SK-N-SH treated with all-trans-retinoic acid at 6 μM for 48 hours (cell line): Measurements from ENCODE around the gene LPXN.

Experiments used
- ARNTL ChIP-seq: fragments of 450-650 bp; formaldehyde crosslinking; IDR thresholded peaks from 2 replicates; pipeline ENCODE4 v1.5.0; 2020; ENCODE audit warnings: low read depth, mild to moderate bottlenecking, moderate library complexity, borderline replicate concordance
- CSDC2 ChIP-seq: fragments of 250-450 bp; sonication (Bioruptor Pico); IDR thresholded peaks from 2 replicates; pipeline ENCODE4 v1.5.0; 2020; ENCODE audit warnings: mild to moderate bottlenecking, moderate library complexity
- GLIS3 ChIP-seq: fragments of 250-450 bp; sonication (Bioruptor Pico); IDR thresholded peaks from 2 replicates; pipeline ENCODE4 v1.5.0; 2020; ENCODE audit warnings: mild to moderate bottlenecking, moderate library complexity
- OSR1 ChIP-seq: fragments of 250-450 bp; sonication (Bioruptor Pico); IDR thresholded peaks from 2 replicates; pipeline ENCODE4 v1.8.0; 2022; ENCODE audit warnings: moderate library complexity, mild to moderate bottlenecking, inconsistent platforms
- SNAI2 ChIP-seq: fragments of 250-450 bp; sonication (Bioruptor Pico); IDR thresholded peaks from 2 replicates; pipeline ENCODE4 v1.5.0; 2020; ENCODE audit warnings: mild to moderate bottlenecking, moderate library complexity
- TCF4 ChIP-seq: fragments of 250-450 bp; sonication (Bioruptor Pico); IDR thresholded peaks from 2 replicates; pipeline ENCODE4 v1.8.0; 2021; ENCODE audit warnings: mild to moderate bottlenecking, moderate library complexity, borderline replicate concordance
- TOX ChIP-seq: fragments of 250-450 bp; sonication (Bioruptor Pico); IDR thresholded peaks from 2 replicates; pipeline ENCODE4 v1.8.0; 2021; ENCODE audit warnings: mild to moderate bottlenecking, moderate library complexity, borderline replicate concordance
- ZFP3 ChIP-seq: fragments of 250-450 bp; sonication (Bioruptor Pico); IDR thresholded peaks from 2 replicates; pipeline ENCODE4 v1.5.0; 2020; ENCODE audit warnings: mild to moderate bottlenecking, moderate library complexity
- ZNF565 ChIP-seq: fragments of 450-650 bp; formaldehyde crosslinking; conservative IDR thresholded peaks from 2 replicates; pipeline ENCODE4 v1.5.0; 2020; ENCODE audit warnings: low read depth, mild to moderate bottlenecking, moderate library complexity
- ZNF70 ChIP-seq: fragments of 450-650 bp; formaldehyde crosslinking; IDR thresholded peaks from 2 replicates; pipeline ENCODE4 v1.5.0; 2020; ENCODE audit warnings: mild to moderate bottlenecking, moderate library complexity

DNA sequence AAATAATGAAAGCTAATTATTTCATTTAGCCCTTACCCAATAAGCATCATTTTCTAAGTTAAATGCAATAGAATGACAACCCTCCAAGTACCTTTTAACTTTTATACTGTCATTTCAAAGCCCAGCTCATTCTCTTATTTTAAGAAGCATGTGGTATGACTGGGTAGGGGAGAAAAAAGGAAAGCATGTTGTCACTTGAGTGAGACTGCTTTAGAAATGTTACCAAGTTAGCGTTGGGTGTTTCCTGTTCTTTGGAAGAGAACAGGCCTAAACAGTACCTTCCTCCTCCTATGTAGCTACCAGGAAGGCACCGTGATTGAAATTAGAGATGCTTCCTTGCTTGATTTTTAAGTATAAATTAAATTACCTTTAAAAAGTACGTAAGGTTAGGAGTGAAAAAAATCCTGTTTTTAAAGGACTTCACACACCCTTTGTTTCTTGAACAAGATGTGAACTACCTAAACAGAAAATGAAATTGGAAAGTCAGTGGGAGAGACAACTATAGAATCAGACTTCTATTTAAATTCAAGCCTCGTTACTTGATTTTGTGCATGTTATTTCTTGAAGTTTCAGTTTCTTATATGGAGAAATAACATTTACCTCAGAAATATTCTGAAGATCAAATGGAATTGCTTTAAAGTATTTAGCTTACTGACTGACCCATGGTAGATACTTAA, 46.1 kb upstream of the LPXN start:
- TF ChIP-seq GLIS3 (no peak), ARNTL (CRISPR knock-in tag) (no peak), ZFP3 (CRISPR knock-in tag) (no peak), TCF4 (CRISPR knock-in tag) (no peak), CSDC2 (no peak), TOX (CRISPR knock-in tag) (no peak), OSR1 (CRISPR knock-in tag) (no peak), ZNF565 (CRISPR knock-in tag) (no peak), SNAI2 (CRISPR knock-in tag) (no peak), ZNF70 (no peak)
